ENCODE data around the gene GRPEL1.

GRPEL1 gene

GRCh38 chr4:7045553-7045952 lies 22.3 kb downstream of the GRPEL1 start:
- DNase-seq (ENCODE audit: low read depth in 3 of 3): no peak

GRCh38 chr4:7044137-7044930 lies 23.5 kb downstream of the GRPEL1 start:
- DNase-seq (ENCODE audit: low read depth in 3 of 3): no peak

GRCh38 chr4:7043284-7044136 lies 24.4 kb downstream of the GRPEL1 start, which contains the start of gene TADA2B:
Gene TADA2B (plus strand): TSS chr4:7043372. CDS start chr4:7043580, 208 bp downstream.
- DNase-seq (ENCODE audit: low read depth in 3 of 3): peak; percentile 37 to 79 (median 45)

DNA sequence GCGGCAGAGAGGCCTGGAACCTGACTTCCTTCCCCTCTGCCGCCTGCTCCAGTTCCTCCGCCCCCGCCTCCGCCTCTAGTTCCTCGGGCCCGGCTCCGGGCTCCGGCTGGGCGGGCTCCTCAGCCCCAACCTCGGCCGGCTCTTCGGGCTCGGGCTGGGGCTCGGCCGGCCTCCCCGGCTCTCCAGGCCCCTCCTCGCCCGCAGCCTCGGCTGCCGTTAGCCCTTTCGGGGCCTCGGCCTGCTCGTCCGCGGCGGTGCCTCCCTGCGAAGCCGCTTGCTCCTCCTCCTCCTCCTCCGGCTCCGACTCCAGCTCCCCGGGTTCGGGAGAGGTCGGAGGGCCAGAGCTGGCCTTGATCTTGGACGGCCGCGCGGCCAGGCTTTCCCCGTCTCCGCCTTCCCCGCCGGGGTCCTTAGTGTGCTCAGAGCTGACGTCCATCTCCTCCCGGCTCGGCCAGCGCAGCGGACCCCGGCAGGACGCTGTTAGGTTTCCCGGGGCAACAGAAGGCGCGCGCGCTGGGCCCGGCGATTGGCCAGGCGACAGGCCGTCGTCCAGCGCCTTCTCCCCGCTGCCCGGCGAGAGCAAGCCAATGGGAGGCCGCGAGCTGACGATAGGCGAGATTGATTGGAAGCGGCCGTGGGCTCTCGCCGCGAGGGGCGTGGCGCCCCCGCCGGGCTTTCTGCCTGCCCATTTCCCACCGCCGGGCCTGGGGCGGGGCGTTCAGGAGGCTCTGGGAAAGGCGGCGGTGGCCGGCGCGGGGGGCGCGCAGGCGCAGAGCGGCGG lies 25.2 kb downstream of the GRPEL1 start:
- peak in 2 of 3 experiments; percentile 80 to 83 for DNase-seq (ENCODE audit: low read depth in 3 of 3)

- DNase-seq (ENCODE audit: low read depth in 3 of 3): no peak
Measured at GRCh38 chr4:7041801-7042502, 25.9 kb downstream of the GRPEL1 start.

- no peak for DNase-seq (ENCODE audit: low read depth in 3 of 3)
Measured at GRCh38 chr4:7041246-7041645, 26.6 kb downstream of the GRPEL1 start.

GRCh38 chr4:7040765-7041164 lies 27.1 kb downstream of the GRPEL1 start:
- DNase-seq (ENCODE audit: low read depth in 3 of 3): no peak

GRCh38 chr4:7037425-7037824 lies 30.4 kb downstream of the GRPEL1 start:
- no peak for DNase-seq (ENCODE audit: low read depth in 3 of 3)

- DNase-seq (ENCODE audit: low read depth in 3 of 3): no peak
Measured at GRCh38 chr4:7034262-7035081, 33.4 kb downstream of the GRPEL1 start.

- no peak for DNase-seq (ENCODE audit: low read depth in 3 of 3)
Measured at GRCh38 chr4:7032596-7032995, 35.3 kb downstream of the GRPEL1 start.

DNA sequence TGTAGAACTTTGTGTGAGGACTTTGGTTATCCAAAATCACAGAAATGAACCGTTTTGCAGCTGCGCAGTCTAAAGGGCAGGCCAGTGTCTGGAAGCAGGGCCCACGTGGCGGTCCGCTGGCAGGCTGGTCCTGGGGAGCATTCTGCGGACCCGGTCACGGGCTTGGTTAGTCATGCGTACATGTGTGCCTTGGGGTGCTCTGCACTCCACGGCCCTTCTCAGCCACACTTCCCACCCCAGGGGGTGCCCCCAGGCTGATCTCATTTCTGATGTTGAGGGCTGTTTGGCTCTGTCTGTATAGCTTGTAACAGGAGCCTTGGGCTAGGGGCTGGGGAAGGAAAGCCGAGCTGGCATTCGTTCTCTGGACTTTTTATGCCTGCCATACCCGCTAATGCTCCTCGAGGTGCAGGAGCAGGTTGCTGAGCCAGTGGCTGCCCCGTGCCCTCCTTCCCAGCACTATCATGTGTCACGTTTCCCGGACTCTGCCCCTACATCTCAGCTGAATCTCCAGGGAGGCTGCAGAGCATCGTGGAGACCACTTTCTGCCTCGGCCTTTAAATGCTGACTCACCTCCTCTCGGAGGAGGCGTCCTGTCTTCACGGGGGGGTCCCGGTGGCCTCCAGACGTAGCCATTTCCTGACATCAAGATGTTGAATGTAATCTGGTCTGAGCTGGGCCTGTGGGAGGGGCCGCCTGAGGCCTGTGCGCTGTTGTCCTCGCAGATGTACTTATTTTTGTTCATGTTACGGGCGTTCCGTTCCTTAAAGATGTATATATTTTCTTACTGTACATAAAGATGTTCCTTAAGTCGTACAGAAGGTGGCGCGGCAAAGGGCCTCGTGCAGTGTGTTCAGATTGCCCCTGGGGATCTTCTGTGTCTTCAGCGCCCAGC lies 36.1 kb downstream of the GRPEL1 start:
- no peak for DNase-seq (ENCODE audit: low read depth in 3 of 3)

- DNase-seq (ENCODE audit: low read depth in 3 of 3): no peak
Measured at GRCh38 chr4:7030856-7031255, 37.0 kb downstream of the GRPEL1 start.

DNA sequence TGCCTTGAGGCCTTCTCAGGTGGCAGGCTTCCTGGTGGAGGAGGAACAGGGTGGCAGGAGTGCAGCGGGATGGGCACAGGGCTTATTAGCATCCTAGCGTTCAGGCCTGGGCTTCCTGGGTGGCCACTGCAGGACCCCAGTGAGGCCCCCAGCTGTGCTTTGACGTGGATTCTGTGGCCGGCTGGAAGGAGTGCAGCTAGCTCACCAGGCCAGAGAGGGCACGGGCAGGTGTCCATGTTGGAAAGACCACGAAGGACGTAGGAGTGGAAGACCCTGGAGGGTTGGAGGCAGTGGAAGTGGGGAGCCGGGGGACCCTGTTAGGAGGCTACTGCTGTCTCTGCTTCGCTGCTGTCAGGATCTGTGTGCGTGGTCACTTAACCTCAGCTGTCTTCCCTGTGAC lies 37.9 kb downstream of the GRPEL1 start:
- DNase-seq (ENCODE audit: low read depth in 3 of 3): no peak

DNA sequence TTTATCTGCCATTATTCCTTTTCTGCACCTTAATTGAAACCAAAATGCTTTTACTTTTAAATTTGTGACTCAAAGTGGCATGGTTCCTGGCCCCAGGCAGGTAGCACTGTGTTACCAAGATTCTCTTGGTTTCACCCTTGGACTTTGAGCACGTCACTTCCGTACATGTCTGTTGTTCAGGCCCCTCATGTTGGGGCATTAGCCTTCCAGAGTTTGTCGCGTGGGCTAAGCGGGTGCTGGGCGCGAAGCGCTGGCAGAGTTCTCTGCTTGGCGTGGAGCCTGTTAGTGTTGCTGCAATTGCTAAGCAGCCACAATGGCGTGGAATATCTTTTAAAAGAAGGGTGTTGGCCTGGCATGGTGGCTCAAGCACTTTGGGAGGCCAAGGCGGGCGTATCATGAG lies 38.7 kb downstream of the GRPEL1 start:
- no peak for DNase-seq (ENCODE audit: low read depth in 3 of 3)

DNA sequence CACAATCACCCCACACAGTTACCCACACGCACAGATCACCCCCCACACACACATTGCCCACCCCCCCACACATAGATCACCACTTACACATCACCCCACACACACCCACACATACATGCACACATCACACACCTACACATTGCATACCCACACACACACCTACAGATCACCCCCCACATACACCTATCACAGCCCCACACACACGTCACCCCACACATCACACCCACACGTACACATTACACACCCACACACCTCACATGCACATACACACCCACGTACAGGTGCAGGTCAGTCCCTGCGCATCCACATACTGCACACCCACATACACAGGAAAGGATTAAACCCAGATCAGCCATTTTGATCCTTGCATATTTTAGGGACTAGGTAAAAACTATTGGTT lies 40.0 kb downstream of the GRPEL1 start:
- DNase-seq (ENCODE audit: low read depth in 3 of 3): no peak

GRCh38 chr4:7027284-7027683 lies 40.6 kb downstream of the GRPEL1 start:
- no peak for DNase-seq (ENCODE audit: low read depth in 3 of 3)

DNA sequence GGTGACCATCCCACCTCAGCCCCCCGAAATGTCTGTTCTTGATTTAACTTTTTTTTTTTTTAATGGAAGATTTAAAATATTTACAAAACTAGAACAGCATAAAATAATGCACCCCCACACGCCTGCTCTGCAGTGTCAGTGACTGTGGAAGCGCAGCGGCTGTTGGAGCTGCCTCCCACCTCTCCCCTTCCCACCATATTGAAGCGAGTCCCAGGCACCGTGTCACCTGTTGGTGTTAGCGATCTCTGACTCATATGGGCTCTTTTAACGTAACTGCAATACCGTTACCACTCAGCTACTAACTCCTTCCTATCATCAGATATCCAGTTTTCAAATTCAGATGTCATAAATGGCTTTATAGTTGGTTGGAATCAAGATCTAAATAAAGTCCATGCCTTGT lies 41.8 kb downstream of the GRPEL1 start:
- DNase-seq (ENCODE audit: low read depth in 3 of 3): no peak

GRCh38 chr4:7025040-7025602 lies 42.7 kb downstream of the GRPEL1 start:
- DNase-seq (ENCODE audit: low read depth in 3 of 3): no peak

- no peak for DNase-seq (ENCODE audit: low read depth in 3 of 3)
Measured at GRCh38 chr4:7024336-7024890, 43.5 kb downstream of the GRPEL1 start.
